SK-N-SH (cell line): ENCODE results near the gene POLA2. TPM values are rescaled to one million over a fixed set of nuclear protein-coding genes. Genes with fewer than 3 reads are reported as not detected.

Source experiments
- EP300 ChIP-seq, 2 experiments: IDR thresholded peaks; 2 replicates each; pipeline versions ENCODE4 v1.4.0 to v1.6.1; 2012; ENCODE audit warnings: borderline replicate concordance in 1 of 2, low read depth in 1 of 2, low read length in 1 of 2
- EZH2phosphoT487 ChIP-seq: fragments of 200-600 bp; sonication (generic); IDR thresholded peaks from 2 replicates; pipeline ENCODE4 v1.6.1; 2017; ENCODE audit warnings: low read depth, mixed run types, mild to moderate bottlenecking, antibody characterized with exemption, moderate library complexity, borderline replicate concordance
- FOSL2 ChIP-seq: IDR thresholded peaks from 2 replicates; pipeline ENCODE4 v1.4.0; 2012; ENCODE audit warnings: low read depth, mild to moderate bottlenecking, moderate library complexity, borderline replicate concordance
- FOXJ3 ChIP-seq: sonication (generic); formaldehyde crosslinking; IDR thresholded peaks from 2 replicates; pipeline ENCODE4 v1.5.1; 2020; ENCODE audit warnings: mild to moderate bottlenecking, missing genetic modification reagents
- FOXM1 ChIP-seq: IDR thresholded peaks from 2 replicates; pipeline ENCODE4 v1.4.0; 2012; ENCODE audit warnings: low read depth, mild to moderate bottlenecking
- GATA2 ChIP-seq: sonication (generic); formaldehyde crosslinking; IDR thresholded peaks from 2 replicates; pipeline ENCODE4 v1.5.0; 2020; ENCODE audit warnings: mild to moderate bottlenecking, missing genetic modification reagents
- JUND ChIP-seq: IDR thresholded peaks from 2 replicates; pipeline ENCODE4 v1.4.0; 2012
- MEF2A ChIP-seq: IDR thresholded peaks from 2 replicates; pipeline ENCODE4 v1.4.0; 2012; ENCODE audit warnings: low read depth, borderline replicate concordance
- MXI1 ChIP-seq: IDR thresholded peaks from 2 replicates; pipeline ENCODE4 v1.6.1; 2012; ENCODE audit warnings: mild to moderate bottlenecking, low read depth, low read length, improper control_type of control experiment
- RAD21 ChIP-seq: IDR thresholded peaks from 2 replicates; pipeline ENCODE4 v1.6.1; 2012; ENCODE audit warnings: mild to moderate bottlenecking, low read length
- RFX5 ChIP-seq: IDR thresholded peaks from 2 replicates; pipeline ENCODE4 v1.6.1; 2012; ENCODE audit warnings: mild to moderate bottlenecking, improper control_type of control experiment, low read length
- RXRA ChIP-seq: IDR thresholded peaks from 2 replicates; pipeline ENCODE4 v1.4.0; 2012; ENCODE audit warnings: low read depth, mild to moderate bottlenecking, borderline replicate concordance
- SIN3A ChIP-seq: IDR thresholded peaks from 2 replicates; pipeline ENCODE4 v1.6.1; 2012; ENCODE audit warnings: low read depth, mild to moderate bottlenecking, low read length, moderate library complexity, borderline replicate concordance
- SMC3 ChIP-seq: IDR thresholded peaks from 2 replicates; pipeline ENCODE4 v1.6.1; 2012; ENCODE audit warnings: low read depth, low read length, improper control_type of control experiment
- TCF12 ChIP-seq: IDR thresholded peaks from 2 replicates; pipeline ENCODE4 v1.4.0; 2012
- YY1 ChIP-seq: IDR thresholded peaks from 2 replicates; pipeline ENCODE4 v1.4.0; 2012; ENCODE audit warnings: low read depth, mild to moderate bottlenecking
- polyA plus RNA-seq, 3 experiments: library from polyadenylated mRNA; depleted of rRNA; stranded (reverse); fragments of >200 nt; gene quantifications; 2 replicates each; pipeline ENCODE4 v1.2.3, GENCODE V29; 2012
- TF ChIP-seq, protein P1 (sequence below): IDR thresholded peaks from 2 replicates; pipeline ENCODE4; 2012
- TF ChIP-seq, protein P2 (sequence below): fragments of 150-350 bp; IDR thresholded peaks from 2 replicates; pipeline ENCODE4 v1.6.1; 2016; ENCODE audit warnings: mild to moderate bottlenecking, low read depth, low read length
- TF ChIP-seq, protein P3 (sequence below): fragments of 150-350 bp; IDR thresholded peaks from 2 replicates; pipeline ENCODE4 v1.6.1; 2017; ENCODE audit warnings: antibody characterized with exemption, low read length, low read depth, borderline replicate concordance
- TF ChIP-seq, protein P4 (sequence below): IDR thresholded peaks from 2 replicates; pipeline ENCODE4 v1.4.0; 2012; ENCODE audit warnings: low read depth, borderline replicate concordance

POLA2 gene
- polyA plus RNA-seq, 1 of the 3 experiments (the other 2 are of a cell fraction), result 18.4 TPM

GRCh38 chr11:65288706-65289536, 27.2 kb downstream of the POLA2 start (continued):
- TF ChIP-seq FOXJ3 (CRISPR knock-in tag) (no peak), EZH2phosphoT487 (no peak), JUND (no peak), SMC3 (no peak; the same call in 1 of the 2 replicates), GATA2 (CRISPR knock-in tag) (peak; percentile 55), FOSL2 (no peak), FOXM1 (no peak), YY1 (no peak), RFX5 (no peak), EP300 (IDR thresholded peaks at IDR 0.05; ENCODE audit: borderline replicate concordance in 1 of 2, low read depth in 1 of 2, low read length in 1 of 2) (peak in 1 of 2 experiments; percentile 88; a peak in 2 of 4 replicates), TCF12 (peak; percentile 31; the same call in 1 of the 2 replicates), MXI1 (peak; percentile 78), RXRA (no peak), MEF2A (no peak), SIN3A (no peak), RAD21 (no peak)
- TF ChIP-seq, protein P1, sequence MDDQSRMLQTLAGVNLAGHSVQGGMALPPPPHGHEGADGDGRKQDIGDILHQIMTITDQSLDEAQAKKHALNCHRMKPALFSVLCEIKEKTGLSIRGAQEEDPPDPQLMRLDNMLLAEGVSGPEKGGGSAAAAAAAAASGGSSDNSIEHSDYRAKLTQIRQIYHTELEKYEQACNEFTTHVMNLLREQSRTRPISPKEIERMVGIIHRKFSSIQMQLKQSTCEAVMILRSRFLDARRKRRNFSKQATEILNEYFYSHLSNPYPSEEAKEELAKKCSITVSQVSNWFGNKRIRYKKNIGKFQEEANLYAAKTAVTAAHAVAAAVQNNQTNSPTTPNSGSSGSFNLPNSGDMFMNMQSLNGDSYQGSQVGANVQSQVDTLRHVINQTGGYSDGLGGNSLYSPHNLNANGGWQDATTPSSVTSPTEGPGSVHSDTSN, result no peak
- TF ChIP-seq, protein P2, sequence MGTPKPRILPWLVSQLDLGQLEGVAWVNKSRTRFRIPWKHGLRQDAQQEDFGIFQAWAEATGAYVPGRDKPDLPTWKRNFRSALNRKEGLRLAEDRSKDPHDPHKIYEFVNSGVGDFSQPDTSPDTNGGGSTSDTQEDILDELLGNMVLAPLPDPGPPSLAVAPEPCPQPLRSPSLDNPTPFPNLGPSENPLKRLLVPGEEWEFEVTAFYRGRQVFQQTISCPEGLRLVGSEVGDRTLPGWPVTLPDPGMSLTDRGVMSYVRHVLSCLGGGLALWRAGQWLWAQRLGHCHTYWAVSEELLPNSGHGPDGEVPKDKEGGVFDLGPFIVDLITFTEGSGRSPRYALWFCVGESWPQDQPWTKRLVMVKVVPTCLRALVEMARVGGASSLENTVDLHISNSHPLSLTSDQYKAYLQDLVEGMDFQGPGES, result no peak
- TF ChIP-seq, protein P3, sequence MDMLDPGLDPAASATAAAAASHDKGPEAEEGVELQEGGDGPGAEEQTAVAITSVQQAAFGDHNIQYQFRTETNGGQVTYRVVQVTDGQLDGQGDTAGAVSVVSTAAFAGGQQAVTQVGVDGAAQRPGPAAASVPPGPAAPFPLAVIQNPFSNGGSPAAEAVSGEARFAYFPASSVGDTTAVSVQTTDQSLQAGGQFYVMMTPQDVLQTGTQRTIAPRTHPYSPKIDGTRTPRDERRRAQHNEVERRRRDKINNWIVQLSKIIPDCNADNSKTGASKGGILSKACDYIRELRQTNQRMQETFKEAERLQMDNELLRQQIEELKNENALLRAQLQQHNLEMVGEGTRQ, result no peak
- TF ChIP-seq, protein P4, sequence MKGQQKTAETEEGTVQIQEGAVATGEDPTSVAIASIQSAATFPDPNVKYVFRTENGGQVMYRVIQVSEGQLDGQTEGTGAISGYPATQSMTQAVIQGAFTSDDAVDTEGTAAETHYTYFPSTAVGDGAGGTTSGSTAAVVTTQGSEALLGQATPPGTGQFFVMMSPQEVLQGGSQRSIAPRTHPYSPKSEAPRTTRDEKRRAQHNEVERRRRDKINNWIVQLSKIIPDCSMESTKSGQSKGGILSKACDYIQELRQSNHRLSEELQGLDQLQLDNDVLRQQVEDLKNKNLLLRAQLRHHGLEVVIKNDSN, result no peak
